Fibroblast of pulmonary artery (primary cell): ENCODE data around the gene COX20.

ENCODE experiments used
- DNase-seq: peaks from one replicate; pipeline ENCODE4 v3.0.0-alpha.2; 2010; ENCODE audit warnings: low read depth
- H3K4me3 ChIP-seq: replicated peaks from 2 replicates; pipeline ENCODE4 v1.5.1; 2011; ENCODE audit warnings: low read depth, mild to moderate bottlenecking, control low read depth, low read length, moderate library complexity
- CTCF ChIP-seq: IDR thresholded peaks from 2 replicates; pipeline ENCODE4 v1.5.1; 2011; ENCODE audit warnings: mild to moderate bottlenecking, control low read depth, low read length, inconsistent platforms; ENCODE audit errors: missing control alignments

Gene COX20

GRCh38 chr1:244864253-244865027, 29.0 kb downstream of the COX20 start, which contains the start of gene HNRNPU:
TSS of gene HNRNPU (minus strand) at chr1:244864543. CDS start at chr1:244864307, 236 bp downstream.
- TF ChIP-seq CTCF: peak; percentile 16
- DNase-seq: peak; percentile 98
- peak within 1 kb of the TSS; percentile 95 for H3K4me3 ChIP-seq

DNA sequence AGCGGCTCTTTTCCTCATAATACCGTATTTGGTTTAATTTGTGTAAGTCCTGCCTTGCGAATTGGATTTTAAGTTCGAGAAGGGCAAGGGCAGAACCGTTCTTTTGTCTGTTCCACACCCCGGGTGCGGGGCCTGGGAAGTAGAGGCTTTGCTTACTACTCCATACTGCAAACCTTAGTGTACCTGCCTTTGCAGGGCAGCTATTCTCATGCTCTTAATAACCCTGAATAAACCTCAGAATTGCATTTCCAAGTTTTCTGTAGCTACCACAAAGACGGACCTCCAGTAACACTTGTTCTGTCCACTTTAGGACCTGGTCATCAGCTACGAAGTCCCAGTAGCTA, 29.5 kb downstream of the COX20 start:
- H3K4me3 ChIP-seq: peak overlapping the region; percentile 95
- TF ChIP-seq CTCF: no peak
- DNase-seq: no peak

GRCh38 chr1:244865820-244866219, 30.4 kb downstream of the COX20 start:
- TF ChIP-seq CTCF: no peak

DNA sequence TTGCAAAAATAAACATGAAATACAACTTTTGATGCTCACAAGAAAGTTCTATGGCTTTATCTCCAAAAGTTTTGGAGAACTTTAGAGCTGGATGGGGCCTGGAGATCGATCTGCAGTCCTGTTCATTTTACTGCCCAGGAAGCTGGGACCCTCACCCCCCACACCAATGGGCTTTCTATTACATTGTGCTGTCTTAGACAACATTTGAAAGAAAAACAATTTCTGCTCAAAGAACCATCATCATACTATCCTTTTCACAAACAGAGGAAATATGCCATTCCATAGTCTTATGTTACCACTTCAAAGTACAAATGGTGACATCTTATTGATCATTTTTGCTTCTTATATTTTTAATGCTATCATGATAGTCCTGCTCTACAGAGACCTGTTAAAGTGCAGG, 30.9 kb downstream of the COX20 start:
- no peak for DNase-seq
- no peak for TF ChIP-seq CTCF
- no peak overlapping the region for H3K4me3 ChIP-seq

More at GRCh38 chr1:244865820-244866219, 30.4 kb downstream of the COX20 start:
- DNase-seq: no peak
- no peak overlapping the region for H3K4me3 ChIP-seq

GRCh38 chr1:244868484-244869363, 33.3 kb downstream of the COX20 start:
- no peak overlapping the region for H3K4me3 ChIP-seq
- no peak for DNase-seq
- TF ChIP-seq CTCF: no peak

- DNase-seq: no peak
- no peak for TF ChIP-seq CTCF
- no peak overlapping the region for H3K4me3 ChIP-seq
Measured at GRCh38 chr1:244869364-244869827, 33.9 kb downstream of the COX20 start.
